ENCODE results near the gene DCDC2B.

DCDC2B gene

GRCh38 chr1:32215629-32216480 is 7.0 kb downstream of the DCDC2B start:
- Histone ChIP-seq H3K27ac (peak overlapping the region; percentile 5), H3K36me3 (peaks cover 75% of the 10 kb centered on the region), H3K9me3 (no peaks in the 10 kb centered on the region), H3K4me3 (ENCODE audit: low read depth in 1 of 2, low read length in 1 of 2) (no peak overlapping the region), H3K27me3 (no peaks in the 10 kb centered on the region), H3K4me1 (ENCODE audit: control insufficient read depth in 1 of 2, insufficient read depth in 1 of 2, low read depth in 1 of 2, low read length in 1 of 2) (peaks cover 3 to 4% of the 10 kb centered on the region in 2 experiments)
- TF ChIP-seq CTCF (IDR thresholded peaks at IDR 0.05), result peak; percentile 33

- no peaks in the 10 kb centered on the region for H3K27me3 ChIP-seq
- no peaks in the 10 kb centered on the region for H3K9me3 ChIP-seq
- H3K4me3 ChIP-seq (ENCODE audit: low read depth in 1 of 2, low read length in 1 of 2), result no peak overlapping the region
- H3K4me1 ChIP-seq (ENCODE audit: control insufficient read depth in 1 of 2, insufficient read depth in 1 of 2, low read depth in 1 of 2, low read length in 1 of 2), result peaks cover 10 to 11% of the 10 kb centered on the region in 2 experiments
- peak overlapping the region; percentile 5 for H3K27ac ChIP-seq
- TF ChIP-seq CTCF (IDR thresholded peaks at IDR 0.05), result no peak
- H3K36me3 ChIP-seq, result peaks cover 76% of the 10 kb centered on the region
These were observed 7.7 kb downstream of the DCDC2B start for GRCh38 chr1:32216566-32216965.

GRCh38 chr1:32219022-32219421 is 10.1 kb downstream of the DCDC2B start:
- Histone ChIP-seq H3K4me1 (ENCODE audit: control insufficient read depth in 1 of 2, insufficient read depth in 1 of 2, low read depth in 1 of 2, low read length in 1 of 2) (peaks cover 19 to 26% of the 10 kb centered on the region in 2 experiments), H3K27ac (no peak overlapping the region), H3K4me3 (ENCODE audit: low read depth in 1 of 2, low read length in 1 of 2) (no peak overlapping the region), H3K9me3 (no peaks in the 10 kb centered on the region), H3K36me3 (peaks cover 60% of the 10 kb centered on the region), H3K27me3 (no peaks in the 10 kb centered on the region)
- TF ChIP-seq CTCF (IDR thresholded peaks at IDR 0.05), result no peak

GRCh38 chr1:32220746-32221580 is 12.1 kb downstream of the DCDC2B start:
- TF ChIP-seq CTCF (IDR thresholded peaks at IDR 0.05), result no peak
- peaks cover 48% of the 10 kb centered on the region for H3K36me3 ChIP-seq
- H3K4me1 ChIP-seq (ENCODE audit: control insufficient read depth in 1 of 2, insufficient read depth in 1 of 2, low read depth in 1 of 2, low read length in 1 of 2), result peaks cover 19 to 26% of the 10 kb centered on the region in 2 experiments
- H3K9me3 ChIP-seq, result no peaks in the 10 kb centered on the region
- peak overlapping the region; percentile 86 for H3K27ac ChIP-seq
- no peaks in the 10 kb centered on the region for H3K27me3 ChIP-seq
- H3K4me3 ChIP-seq (ENCODE audit: low read depth in 1 of 2, low read length in 1 of 2), result peak overlapping the region; percentile 80 to 99

- TF ChIP-seq CTCF (IDR thresholded peaks at IDR 0.05), result no peak
These were observed 12.7 kb downstream of the DCDC2B start for GRCh38 chr1:32221581-32221979.

More at GRCh38 chr1:32221581-32221979, 12.7 kb downstream of the DCDC2B start:
- Histone ChIP-seq H3K27ac (peak overlapping the region; percentile 86), H3K4me1 (ENCODE audit: control insufficient read depth in 1 of 2, insufficient read depth in 1 of 2, low read depth in 1 of 2, low read length in 1 of 2) (peaks cover 19 to 26% of the 10 kb centered on the region in 2 experiments), H3K27me3 (no peaks in the 10 kb centered on the region), H3K36me3 (peaks cover 46% of the 10 kb centered on the region), H3K9me3 (no peaks in the 10 kb centered on the region), H3K4me3 (ENCODE audit: low read depth in 1 of 2, low read length in 1 of 2) (peak overlapping the region; percentile 80 to 99)

All from neutrophil (primary cell).